Left renal pelvis (tissue), 4 donors: ENCODE data around the gene ZNF581. TPM values are rescaled to one million over a fixed set of nuclear protein-coding genes. Genes with fewer than 3 reads are reported as not detected.

Experiments
- DNase-seq, 4 donors: peaks; one replicate each; pipeline ENCODE4 v3.0.0-alpha.2; 2013; ENCODE audit warnings: low read depth in 4 of 4, low spot score in 3 of 4
- polyA plus RNA-seq, 4 donors: library from polyadenylated mRNA; unstranded; fragments of 120-200 nt; gene quantifications; one replicate each; pipeline ENCODE4 v1.2.1, GENCODE V29; 2013; ENCODE audit not compliant: insufficient read length in 4 of 4

The ZNF581 gene
- polyA plus RNA-seq, 4 donors = 19.1 to 32.4 (median 23.7) TPM

- no peak for DNase-seq
Observed at GRCh38 chr19:55609326-55609725, 34.1 kb upstream of the ZNF581 start.

DNA sequence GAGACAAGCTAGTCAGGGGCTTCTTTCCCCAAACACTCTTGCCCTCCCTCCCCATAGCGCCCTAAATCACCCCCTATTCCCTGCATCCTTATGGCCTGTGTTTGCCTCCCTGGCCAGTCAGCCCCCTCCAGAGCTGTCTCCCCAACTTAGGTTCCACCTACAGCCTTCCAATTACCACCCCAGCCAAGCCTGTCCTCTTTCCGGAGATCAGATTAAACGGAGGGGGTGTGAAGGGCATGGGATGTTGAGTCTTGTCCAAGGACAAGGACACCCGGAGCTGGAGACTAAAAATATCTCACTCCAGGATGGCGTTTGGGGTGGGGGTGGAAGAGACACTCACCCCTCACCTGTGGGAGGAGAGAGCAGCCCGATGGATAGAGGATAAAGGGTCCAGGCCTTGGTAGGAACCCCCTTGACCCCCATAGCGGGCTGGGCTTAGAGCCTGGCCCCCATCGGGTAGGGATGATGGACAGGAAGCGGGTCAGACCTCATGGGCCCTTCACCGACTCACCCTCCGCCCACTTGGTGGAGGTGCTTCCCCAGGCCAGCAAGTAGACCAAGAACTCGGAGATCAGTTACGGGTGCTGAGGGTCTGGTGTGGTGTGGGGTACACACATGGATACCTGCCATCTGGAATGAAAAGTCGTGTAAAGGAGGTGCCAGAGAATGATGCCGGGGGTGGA is 32.0 kb upstream of the ZNF581 start:
- no peak for DNase-seq

GRCh38 chr19:55611983-55612645 is 31.3 kb upstream of the ZNF581 start:
- no peak for DNase-seq

DNA sequence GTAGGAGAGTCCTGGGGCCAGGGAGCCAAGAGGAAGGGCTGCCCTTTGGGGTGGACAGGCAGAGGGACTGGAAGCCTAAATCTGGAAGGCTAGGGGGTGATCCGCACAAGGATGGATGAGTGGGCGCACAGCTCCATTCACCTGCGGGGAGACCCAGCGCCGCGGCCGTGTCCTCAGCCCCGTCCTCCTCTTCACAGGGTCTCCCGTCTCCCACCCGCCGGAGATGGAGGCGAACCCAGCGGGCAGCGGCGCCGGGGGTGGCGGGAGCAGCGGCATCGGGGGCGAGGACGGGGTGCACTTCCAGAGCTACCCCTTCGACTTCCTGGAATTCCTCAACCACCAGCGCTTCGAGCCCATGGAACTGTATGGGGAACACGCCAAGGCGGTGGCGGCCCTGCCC is 30.1 kb upstream of the ZNF581 start:
- DNase-seq = no peak

GRCh38 chr19:55613930-55614710 is 29.3 kb upstream of the ZNF581 start:
- DNase-seq = no peak

DNA sequence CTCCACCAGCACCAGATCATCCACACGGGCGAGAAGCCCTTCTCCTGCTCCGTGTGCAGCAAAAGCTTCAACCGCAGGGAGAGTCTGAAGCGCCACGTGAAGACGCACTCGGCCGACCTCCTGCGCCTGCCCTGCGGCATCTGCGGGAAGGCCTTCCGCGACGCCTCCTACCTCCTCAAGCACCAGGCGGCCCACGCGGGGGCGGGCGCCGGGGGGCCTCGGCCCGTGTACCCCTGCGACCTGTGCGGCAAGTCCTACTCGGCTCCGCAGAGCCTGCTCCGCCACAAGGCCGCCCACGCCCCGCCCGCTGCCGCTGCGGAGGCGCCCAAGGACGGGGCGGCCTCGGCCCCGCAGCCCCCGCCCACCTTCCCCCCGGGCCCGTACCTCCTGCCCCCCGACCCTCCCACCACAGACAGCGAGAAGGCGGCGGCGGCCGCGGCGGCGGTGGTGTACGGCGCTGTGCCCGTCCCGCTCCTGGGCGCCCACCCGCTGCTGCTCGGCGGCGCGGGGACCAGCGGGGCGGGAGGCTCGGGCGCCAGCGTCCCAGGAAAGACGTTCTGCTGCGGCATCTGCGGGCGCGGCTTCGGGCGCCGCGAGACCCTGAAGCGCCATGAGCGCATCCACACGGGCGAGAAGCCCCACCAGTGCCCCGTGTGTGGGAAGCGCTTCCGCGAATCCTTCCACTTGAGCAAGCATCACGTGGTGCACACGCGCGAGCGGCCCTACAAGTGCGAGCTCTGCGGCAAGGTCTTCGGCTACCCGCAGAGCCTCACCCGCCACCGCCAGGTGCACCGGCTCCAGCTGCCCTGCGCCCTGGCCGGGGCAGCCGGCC is 28.5 kb upstream of the ZNF581 start:
- DNase-seq = no peak

- no peak for DNase-seq
Observed at GRCh38 chr19:55615543-55616394, 27.7 kb upstream of the ZNF581 start.

DNA sequence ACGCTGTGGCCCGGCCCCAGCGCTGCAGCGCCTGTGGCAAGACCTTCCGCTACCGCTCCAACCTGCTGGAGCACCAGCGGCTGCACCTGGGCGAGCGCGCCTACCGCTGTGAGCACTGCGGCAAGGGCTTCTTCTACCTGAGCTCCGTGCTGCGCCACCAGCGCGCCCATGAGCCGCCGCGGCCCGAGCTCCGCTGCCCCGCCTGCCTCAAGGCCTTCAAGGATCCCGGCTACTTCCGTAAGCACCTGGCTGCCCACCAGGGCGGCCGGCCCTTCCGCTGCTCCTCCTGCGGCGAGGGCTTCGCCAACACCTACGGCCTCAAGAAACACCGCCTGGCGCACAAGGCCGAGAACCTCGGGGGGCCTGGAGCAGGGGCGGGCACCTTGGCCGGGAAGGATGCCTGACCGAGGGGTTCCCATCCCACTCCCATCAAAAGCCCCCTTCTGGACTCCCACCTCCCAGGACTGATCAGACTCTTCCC is 27.0 kb upstream of the ZNF581 start:
- no peak for DNase-seq

GRCh38 chr19:55617426-55617825 is 26.0 kb upstream of the ZNF581 start:
- no peak for DNase-seq

GRCh38 chr19:55618426-55618825 is 25.0 kb upstream of the ZNF581 start:
- DNase-seq = no peak

DNA sequence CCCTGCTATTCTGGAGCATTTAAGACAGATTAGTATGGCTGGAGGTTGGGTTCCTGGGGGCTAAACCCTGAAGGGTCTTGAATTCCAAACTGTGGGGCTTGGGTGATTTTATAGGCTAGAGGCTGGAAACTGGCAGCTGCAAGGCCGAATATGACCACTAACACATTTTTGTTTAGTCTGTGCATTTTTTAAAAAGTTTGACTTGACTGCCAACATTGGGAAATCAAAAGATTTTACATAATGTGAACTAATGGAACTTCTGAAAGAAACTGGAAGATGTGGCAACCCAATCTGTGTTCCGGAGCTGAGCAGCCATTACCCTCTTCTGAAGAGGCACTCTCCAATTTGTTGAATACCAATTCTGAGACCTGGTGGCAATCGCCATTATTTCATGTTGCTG is 24.2 kb upstream of the ZNF581 start:
- no peak for DNase-seq

DNA sequence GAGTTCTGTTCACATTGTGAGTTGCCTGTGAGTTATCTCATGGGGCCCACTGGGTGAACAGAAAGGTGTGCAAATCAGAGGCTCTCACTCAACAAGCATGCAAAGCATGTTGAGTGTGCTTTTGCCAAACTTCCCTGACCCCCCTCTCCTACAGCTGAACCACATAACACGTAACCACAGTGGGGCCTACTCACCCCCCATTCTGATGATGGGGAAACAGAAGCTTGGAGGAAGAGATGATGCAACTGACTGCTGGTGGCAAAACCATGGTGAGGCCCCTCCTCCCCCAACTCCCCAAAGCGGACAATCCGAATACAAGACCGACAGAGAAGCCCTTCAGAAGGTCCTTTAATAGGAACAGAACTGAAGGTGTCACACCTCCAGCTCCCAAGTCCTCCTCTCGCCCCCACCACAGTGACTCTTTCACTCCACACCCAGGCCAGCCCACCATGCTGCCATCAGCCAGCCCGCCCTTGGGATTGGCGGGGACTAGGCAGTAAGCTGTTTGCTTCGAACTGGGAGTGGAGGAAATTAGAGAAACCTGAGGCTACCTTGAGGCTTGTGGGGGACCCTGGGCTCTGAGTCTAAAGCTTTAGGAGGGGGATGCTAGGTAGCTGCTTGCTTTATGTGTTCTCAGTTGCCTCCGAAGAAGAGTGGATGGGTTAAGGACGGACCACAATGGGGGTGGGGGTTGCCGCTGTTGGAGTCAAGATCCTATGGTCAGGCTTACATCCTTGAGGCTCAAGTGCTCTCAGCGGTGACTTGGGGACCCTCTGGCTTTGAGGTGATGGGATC is 22.8 kb upstream of the ZNF581 start:
- DNase-seq = no peak

GRCh38 chr19:55621205-55621672 is 22.2 kb upstream of the ZNF581 start:
- DNase-seq = no peak

DNA sequence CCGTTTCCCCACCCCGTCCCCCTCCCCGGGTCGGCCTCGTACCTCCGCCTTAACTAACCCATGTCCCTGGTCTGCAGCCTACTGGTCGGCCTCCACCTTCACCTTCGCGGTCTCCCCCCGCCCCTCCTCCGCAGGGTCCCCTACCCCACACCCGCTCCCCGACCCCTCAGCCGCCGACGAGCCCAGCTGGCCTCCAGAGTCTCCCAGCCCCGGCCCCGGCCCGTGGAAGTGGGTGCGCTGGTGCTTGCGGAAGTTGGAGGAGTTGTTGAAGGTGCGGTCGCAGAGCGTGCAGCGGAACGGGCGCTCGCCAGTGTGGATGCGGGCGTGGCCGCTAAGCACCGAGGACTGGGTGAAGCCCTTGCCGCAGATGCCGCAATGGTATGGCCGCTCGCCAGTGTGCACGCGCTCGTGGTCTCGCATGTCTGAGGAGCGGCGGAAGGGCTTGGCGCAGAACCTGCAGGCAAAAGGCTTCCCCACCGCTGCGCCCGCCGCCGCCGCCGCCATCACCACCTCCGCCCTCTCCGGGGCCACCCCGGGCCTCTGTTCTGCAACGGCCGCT is 21.7 kb upstream of the ZNF581 start:
- DNase-seq = no peak

DNA sequence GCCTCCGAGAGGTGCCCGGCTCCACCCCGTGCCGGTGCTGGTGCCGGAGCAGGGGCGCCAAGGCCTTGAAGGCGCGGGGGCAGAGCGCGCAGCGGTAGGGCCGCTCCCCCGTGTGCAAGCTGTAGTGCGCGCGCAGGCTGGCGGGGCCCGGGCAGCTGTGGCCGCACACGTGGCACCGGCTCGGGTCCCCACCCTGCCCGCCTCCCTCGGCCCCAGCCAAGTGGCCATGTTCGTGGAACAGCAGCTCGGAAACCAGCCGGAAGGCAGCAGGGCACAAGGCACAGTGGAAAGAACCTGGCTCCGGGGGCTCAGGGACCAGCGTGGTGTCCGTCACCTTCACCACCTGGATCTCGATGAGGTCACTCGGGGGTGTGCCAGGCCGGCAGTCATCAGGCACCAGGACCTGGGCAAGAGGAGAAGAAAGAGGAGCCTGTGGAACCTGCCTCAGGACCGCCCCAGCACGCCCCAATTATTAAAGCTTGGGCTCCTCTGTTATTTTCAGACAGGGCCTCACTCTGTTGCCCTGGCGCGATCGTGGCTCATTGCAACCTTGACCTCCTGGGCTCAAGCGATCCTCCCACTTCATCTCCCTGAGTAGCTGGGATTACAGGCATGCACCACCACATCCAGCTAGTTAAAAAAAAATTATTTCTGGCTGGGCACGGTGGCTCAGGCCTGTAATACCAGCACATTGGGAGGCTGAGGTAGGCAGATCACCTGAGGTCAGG is 21.0 kb upstream of the ZNF581 start:
- no peak for DNase-seq

DNA sequence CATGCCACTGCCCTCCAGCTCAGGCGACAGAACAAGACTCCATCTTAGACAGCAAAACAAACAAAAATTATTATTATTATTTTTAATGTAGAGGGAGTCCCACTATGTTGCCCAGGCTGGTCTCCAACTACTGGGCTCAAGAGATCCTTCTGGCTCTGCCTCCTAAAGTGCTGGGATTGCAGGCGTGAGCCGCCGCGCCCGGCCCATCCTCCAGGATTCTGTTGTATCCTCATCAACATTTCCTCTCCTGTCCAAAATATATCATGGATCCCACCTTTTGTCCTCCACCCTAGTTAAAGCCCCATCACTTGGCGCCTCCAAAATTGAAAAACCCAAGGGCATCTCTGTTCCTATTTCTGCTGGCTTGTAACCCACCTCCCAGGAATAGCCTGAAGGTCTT is 20.3 kb upstream of the ZNF581 start:
- DNase-seq = no peak

DNA sequence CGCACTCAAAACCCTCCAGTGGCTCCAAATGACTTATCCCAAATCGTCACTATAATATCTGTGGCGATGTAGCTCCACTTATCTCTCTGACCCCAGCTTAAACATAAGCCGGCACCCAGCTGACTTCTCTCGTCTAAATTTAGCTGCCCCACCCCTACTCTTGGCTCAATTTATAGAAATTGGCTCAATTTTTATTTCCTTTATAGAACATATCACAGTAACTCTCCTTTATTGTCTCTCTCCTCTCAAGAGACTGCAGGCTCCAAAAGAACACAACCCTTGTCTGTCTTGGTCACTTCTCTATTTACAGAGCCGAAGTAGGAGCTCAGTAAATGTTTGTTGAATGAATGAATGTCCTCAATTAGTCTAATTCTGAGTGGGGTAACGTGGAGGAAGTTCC is 19.9 kb upstream of the ZNF581 start:
- DNase-seq = no peak
